Ishikawa (cell line): ENCODE results near the gene EIF3A.

Experiments used
- CEBPB ChIP-seq: IDR thresholded peaks from 2 replicates; pipeline ENCODE4 v1.6.1; 2012
- CREB1 ChIP-seq: IDR thresholded peaks from 2 replicates; pipeline ENCODE4 v1.6.1; 2012; ENCODE audit warnings: low read depth
- EGR1 ChIP-seq: IDR thresholded peaks from 2 replicates; pipeline ENCODE4 v1.6.1; 2012
- EP300 ChIP-seq: IDR thresholded peaks from 2 replicates; pipeline ENCODE4 v1.6.1; 2012; ENCODE audit warnings: borderline replicate concordance
- FOXM1 ChIP-seq: IDR thresholded peaks from 2 replicates; pipeline ENCODE4 v1.6.1; 2012; ENCODE audit warnings: low read depth, borderline replicate concordance
- NFIC ChIP-seq: IDR thresholded peaks from 2 replicates; pipeline ENCODE4 v1.6.1; 2012
- RAD21 ChIP-seq: IDR thresholded peaks from 2 replicates; pipeline ENCODE4 v1.6.1; 2012; ENCODE audit warnings: low read depth
- TAF1 ChIP-seq: IDR thresholded peaks from 2 replicates; pipeline ENCODE4 v1.6.1; 2012; ENCODE audit warnings: low read depth, mild to moderate bottlenecking
- TCF12 ChIP-seq: IDR thresholded peaks from 2 replicates; pipeline ENCODE4 v1.6.1; 2012; ENCODE audit warnings: low read depth
- TEAD4 ChIP-seq: IDR thresholded peaks from 2 replicates; pipeline ENCODE4 v1.6.1; 2012
- YY1 ChIP-seq: IDR thresholded peaks from 2 replicates; pipeline ENCODE4 v1.6.1; 2012; ENCODE audit warnings: low read depth
- ZBTB7A ChIP-seq: IDR thresholded peaks from 2 replicates; pipeline ENCODE4 v1.6.1; 2012; ENCODE audit warnings: low read depth
- TF ChIP-seq, protein P1 (sequence below): IDR thresholded peaks from 2 replicates; pipeline ENCODE4 v1.6.1; 2012
- TF ChIP-seq, protein P2 (sequence below): IDR thresholded peaks from 2 replicates; pipeline ENCODE4 v1.6.1; 2012; ENCODE audit warnings: low read depth, mild to moderate bottlenecking
- TF ChIP-seq, protein P3 (sequence below): IDR thresholded peaks from 2 replicates; pipeline ENCODE4 v1.6.1; 2012

The EIF3A gene

DNA sequence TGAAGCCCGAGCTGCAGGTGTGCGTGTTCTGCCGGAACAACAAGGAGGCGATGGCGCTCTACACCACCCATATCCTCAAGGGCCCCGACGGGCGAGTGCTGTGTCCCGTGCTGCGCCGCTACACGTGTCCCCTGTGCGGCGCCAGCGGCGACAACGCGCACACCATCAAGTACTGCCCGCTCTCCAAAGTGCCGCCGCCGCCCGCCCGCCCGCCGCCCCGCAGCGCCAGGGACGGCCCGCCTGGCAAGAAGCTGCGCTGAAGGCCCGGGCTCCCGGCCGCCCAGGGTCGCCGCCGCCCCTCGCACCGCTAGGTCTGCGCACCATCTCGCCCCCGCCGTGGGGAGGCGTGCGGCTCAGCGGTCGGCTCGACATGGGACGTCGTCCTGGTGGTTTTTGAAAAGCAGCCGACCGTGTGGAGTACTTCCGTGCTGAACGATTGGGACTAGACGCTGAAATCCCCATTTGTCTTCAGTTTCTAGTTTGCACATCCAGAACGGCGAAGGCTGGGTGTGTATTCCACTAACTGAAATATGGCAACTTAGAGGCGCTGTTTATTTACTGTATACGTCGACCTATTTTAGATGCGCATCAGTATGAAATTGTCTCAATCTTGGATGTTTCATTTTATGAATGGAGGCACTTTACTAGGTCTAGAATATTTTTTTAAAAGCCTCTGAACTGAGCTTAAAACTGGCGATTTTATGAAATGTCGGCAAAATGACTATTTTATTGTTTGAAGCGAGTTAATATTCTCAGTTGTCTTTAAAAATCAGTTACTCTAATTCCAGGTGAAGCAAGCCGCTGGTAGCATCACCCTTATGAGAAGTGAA is 50.0 kb downstream of the EIF3A start:
- TF ChIP-seq, protein P1, sequence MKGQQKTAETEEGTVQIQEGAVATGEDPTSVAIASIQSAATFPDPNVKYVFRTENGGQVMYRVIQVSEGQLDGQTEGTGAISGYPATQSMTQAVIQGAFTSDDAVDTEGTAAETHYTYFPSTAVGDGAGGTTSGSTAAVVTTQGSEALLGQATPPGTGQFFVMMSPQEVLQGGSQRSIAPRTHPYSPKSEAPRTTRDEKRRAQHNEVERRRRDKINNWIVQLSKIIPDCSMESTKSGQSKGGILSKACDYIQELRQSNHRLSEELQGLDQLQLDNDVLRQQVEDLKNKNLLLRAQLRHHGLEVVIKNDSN = peak; percentile 35
- TF ChIP-seq ZBTB7A (peak; percentile 41; the same call in 1 of the 2 replicates), TCF12 (no peak; the same call in 1 of the 2 replicates), YY1 (peak; percentile 33; the same call in 1 of the 2 replicates), RAD21 (peak; percentile 4; the same call in 1 of the 2 replicates), EGR1 (no peak; the same call in none of the 2 replicates)
- TF ChIP-seq, protein P2, sequence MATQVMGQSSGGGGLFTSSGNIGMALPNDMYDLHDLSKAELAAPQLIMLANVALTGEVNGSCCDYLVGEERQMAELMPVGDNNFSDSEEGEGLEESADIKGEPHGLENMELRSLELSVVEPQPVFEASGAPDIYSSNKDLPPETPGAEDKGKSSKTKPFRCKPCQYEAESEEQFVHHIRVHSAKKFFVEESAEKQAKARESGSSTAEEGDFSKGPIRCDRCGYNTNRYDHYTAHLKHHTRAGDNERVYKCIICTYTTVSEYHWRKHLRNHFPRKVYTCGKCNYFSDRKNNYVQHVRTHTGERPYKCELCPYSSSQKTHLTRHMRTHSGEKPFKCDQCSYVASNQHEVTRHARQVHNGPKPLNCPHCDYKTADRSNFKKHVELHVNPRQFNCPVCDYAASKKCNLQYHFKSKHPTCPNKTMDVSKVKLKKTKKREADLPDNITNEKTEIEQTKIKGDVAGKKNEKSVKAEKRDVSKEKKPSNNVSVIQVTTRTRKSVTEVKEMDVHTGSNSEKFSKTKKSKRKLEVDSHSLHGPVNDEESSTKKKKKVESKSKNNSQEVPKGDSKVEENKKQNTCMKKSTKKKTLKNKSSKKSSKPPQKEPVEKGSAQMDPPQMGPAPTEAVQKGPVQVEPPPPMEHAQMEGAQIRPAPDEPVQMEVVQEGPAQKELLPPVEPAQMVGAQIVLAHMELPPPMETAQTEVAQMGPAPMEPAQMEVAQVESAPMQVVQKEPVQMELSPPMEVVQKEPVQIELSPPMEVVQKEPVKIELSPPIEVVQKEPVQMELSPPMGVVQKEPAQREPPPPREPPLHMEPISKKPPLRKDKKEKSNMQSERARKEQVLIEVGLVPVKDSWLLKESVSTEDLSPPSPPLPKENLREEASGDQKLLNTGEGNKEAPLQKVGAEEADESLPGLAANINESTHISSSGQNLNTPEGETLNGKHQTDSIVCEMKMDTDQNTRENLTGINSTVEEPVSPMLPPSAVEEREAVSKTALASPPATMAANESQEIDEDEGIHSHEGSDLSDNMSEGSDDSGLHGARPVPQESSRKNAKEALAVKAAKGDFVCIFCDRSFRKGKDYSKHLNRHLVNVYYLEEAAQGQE = no peak
- TF ChIP-seq, protein P3, sequence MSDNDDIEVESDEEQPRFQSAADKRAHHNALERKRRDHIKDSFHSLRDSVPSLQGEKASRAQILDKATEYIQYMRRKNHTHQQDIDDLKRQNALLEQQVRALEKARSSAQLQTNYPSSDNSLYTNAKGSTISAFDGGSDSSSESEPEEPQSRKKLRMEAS = peak; percentile 94

DNA sequence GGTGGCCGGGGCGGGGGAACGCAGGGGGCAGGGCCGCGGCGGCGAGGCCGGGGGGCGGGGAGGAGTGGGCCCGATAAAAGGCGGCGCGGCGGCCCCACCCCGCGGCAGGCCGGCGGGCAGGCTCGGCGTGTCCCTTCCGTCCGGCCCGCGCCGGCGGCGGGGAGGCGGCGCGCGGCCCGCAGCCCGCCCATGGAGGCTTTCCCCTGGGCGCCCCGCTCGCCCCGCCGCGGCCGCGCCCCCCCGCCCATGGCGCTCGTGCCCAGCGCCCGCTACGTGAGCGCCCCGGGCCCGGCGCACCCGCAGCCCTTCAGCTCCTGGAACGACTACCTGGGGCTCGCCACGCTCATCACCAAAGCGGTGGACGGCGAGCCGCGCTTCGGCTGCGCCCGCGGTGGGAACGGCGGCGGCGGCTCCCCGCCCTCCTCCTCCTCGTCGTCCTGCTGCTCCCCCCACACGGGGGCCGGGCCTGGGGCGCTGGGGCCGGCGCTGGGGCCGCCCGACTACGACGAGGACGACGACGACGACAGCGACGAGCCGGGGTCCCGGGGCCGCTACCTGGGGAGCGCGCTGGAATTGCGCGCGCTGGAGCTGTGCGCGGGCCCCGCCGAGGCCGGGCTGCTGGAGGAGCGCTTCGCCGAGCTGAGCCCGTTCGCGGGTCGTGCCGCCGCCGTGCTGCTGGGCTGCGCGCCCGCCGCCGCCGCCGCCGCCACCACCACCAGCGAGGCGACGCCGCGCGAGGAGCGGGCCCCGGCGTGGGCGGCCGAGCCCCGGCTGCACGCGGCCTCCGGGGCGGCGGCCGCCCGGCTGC is 50.8 kb downstream of the EIF3A start, which contains the start of gene NANOS1:
Gene NANOS1 (plus strand): TSS at position 102 of the 808 bp plus-strand sequence. CDS start 88 bp downstream, at position 190.
- TF ChIP-seq CEBPB = no peak
- TF ChIP-seq RAD21 = no peak
- peak; percentile 6; the same call in 1 of the 2 replicates for TF ChIP-seq ZBTB7A

DNA sequence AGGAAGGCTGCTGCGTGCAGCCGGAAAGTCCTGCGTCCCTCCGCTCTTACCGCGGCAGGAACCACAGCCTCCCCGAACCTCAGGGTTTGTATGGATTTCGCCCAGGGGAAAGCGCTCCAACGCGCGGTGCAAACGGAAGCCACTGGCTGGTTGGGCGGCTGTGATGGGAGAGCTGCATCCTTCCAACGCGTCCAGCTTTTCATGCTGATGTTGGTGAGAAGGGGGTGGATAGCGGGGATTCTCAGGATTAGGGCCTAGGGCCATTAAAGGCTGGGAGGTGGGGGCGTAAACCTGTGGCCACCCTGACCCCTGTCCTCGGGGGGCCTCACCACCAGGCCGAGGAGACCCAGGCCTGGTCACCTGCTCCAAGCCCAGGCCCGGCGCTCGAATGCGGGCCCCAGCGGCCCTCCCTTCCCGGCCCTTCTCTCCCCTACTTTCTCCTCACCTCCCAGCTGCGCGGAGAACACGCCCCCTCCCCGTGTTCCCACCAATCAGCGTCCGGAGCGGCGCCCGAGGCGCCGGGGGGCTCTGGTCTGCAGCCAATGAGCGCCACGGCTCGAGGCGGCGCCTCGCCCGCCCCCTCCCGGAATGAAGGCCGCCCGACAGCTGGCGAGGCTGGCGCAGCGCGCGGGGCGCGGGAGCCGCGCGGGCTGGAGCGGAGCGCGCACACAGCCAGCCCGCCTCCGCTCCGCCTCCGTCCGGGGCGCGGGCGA is 51.6 kb downstream of the EIF3A start:
- TF ChIP-seq EP300 (no peak), FOXM1 (no peak), NFIC (no peak), RAD21 (no peak), EGR1 (peak; percentile 83), TCF12 (no peak), YY1 (no peak), TAF1 (peak; percentile 1; the same call in 1 of the 2 replicates), CREB1 (0 out of 2 replicates have a peak, but pooled peaks have one; percentile 17), ZBTB7A (peak; percentile 52; the same call in 1 of the 2 replicates), TEAD4 (0 out of 2 replicates have a peak, but pooled peaks have one; percentile 25), CEBPB (no peak)
- TF ChIP-seq, protein P2 = no peak
- TF ChIP-seq, protein P3 = peak; percentile 10; the same call in 1 of the 2 replicates
- TF ChIP-seq, protein P1 = no peak

DNA sequence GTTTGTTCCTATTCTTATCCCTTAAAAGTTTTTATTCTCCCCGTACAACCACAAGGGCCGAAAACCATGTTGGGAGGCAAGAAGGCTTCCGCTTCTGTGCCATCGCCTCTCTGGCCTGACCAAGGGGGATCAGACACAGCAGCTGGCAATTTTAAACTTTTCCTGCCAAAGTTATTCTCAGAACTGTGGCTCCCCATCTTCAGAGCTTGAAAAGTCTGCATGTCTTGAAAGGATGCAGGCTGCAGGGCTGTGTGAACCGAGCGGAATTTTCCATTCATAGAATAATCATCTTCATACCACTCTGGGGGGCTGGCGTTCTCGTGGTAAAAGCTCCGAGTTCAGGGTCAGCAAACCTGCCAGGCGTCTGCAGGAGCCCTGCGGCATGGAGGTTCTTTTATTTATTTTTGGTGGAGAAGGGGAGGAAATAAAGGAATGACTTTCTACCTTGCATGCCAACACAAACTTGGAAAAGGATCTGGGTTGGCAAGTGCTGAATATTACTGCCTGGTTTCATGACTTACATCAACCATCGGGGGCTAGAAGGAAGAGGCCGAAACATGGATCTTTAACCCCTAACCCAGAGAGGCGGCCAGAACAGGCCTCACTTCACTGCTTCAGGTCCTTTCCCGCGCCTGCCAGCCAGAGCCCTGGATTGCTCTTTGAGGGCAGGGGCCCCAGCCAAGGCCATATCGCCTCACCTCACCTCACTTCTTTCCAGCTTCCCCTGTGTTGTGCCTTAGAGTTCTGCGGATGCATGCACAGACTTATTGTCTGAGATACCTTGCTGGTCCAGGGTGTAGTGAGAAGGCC is 54.1 kb downstream of the EIF3A start:
- TF ChIP-seq ZBTB7A = 0 out of 2 replicates have a peak, but pooled peaks have one; percentile 33
- no peak for TF ChIP-seq CEBPB
- no peak for TF ChIP-seq FOXM1
